NB4 (cell line): ENCODE data around the gene KRTAP22-2.

Experiments
- CTCF ChIP-seq: IDR thresholded peaks from one replicate; pipeline ENCODE4 v1.5.1; 2012; ENCODE audit warnings: low read depth, low read length
- POLR2A ChIP-seq: IDR thresholded peaks from 2 replicates; pipeline ENCODE4 v1.6.1; 2011; ENCODE audit warnings: mild to moderate bottlenecking; ENCODE audit not compliant: insufficient read length; ENCODE audit errors: extremely low read depth

GRCh38 chr21:30600787-30601186 lies 10.6 kb upstream of the KRTAP22-2 start, which contains the start of gene KRTAP22-1:
- no peak for TF ChIP-seq CTCF
- no peak for TF ChIP-seq POLR2A
